ENCODE results near the gene PRSS33.

- TF ChIP-seq CTCF (conservative IDR thresholded peaks at IDR 0.05; ENCODE audit: low read depth, low read length) (no peak), EZH2 (IDR thresholded peaks at IDR 0.05; ENCODE audit: borderline replicate concordance, low read depth, low read length, poor library complexity, severe bottlenecking) (no peak)
These were observed 15.6 kb downstream of the PRSS33 start for GRCh38 chr16:2771496-2772402.
